GM18861 (cell line): ENCODE measurements around the gene GFRA4.

ENCODE experiments used
- ATAC-seq: cut with Tn5 transposase; IDR thresholded peaks from one replicate; pipeline ENCODE4 v1.9.1; 2021; ENCODE audit not compliant: unreplicated experiment

GFRA4 gene

DNA sequence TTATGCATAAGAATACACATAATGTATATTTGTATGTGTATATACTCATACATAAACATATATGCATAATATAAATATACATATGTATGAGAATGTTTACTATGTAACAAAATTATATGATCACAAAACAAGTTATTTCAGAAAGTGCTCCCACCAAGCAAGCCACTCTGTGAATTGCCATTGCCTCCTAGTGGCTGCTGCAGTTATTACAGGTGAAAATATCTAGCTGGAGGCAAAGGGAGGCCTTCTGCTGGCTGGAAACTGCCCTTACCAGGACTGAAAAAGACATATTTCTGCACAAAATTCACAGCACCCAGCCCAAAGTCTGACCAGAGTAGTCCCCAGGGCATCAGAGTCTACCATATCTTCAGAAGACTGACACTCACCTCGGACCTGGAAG is 33.0 kb upstream of the GFRA4 start:
- ATAC-seq = no peak

DNA sequence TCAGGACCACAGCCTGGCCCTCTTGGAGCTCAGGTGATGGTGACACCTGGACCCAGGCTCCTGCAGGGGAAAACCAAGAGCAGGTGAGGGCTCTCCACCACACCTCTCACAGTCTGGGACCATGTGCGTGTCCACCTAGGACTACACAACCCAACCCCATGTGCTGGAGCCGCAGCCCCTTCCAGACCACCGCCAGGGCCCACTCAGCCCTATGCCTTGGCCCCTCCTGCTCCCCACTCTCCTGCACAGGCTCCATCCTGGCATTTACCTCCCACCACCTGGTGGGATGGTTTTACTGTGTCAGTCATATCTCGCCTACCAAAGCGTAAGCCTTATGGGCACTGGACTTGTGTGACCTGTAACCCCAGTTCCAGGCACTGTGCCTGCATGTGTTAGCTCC is 31.7 kb upstream of the GFRA4 start:
- no peak for ATAC-seq

DNA sequence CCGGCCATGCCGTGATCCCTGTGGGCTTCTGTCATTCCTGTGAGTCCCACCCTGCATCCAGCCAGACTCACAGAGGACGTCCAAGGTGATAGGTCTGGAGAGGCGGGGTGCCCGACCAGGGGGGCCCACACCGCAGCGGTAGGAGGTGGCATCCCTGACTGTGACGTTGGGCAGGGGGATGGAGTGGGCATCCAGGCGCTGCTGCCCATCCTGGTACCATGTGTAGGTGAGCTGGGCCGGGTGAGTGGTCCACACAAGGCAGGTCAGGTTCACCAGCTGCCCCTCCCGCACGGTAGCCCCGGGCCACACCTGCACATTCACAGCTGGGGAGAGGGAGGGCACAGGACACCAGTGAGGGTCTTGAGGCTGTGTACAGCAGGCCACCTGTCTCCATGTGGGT is 30.2 kb upstream of the GFRA4 start:
- no peak for ATAC-seq

DNA sequence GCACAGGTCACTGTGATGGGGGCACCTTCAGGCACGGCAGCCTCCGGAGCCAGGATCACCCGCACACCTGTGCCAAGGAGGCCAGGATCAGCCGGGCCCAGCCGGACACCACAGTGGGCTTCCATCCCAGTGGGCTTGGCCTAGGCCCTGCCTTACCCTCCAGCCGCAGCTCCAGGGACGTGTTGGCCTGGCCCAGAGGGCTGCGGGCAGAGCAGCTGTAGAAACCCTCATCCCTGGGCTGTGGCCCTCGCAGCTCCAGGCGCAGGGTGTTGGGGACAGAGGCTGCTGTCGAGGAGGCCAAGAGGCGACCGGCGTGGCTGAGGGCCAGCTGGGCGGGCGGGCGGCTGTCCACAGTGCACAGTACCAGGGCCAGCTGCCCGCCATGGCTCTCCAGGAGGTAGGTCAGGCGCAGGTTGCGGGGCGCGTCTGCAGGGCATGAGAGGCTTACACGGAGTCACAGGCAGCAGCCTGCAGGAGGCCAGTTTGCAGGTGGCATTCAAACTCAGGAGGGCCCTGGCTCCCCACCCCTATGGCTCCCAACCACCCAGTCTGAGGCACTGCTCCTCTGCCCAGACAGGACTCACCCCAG is 29.6 kb upstream of the GFRA4 start:
- no peak for ATAC-seq

DNA sequence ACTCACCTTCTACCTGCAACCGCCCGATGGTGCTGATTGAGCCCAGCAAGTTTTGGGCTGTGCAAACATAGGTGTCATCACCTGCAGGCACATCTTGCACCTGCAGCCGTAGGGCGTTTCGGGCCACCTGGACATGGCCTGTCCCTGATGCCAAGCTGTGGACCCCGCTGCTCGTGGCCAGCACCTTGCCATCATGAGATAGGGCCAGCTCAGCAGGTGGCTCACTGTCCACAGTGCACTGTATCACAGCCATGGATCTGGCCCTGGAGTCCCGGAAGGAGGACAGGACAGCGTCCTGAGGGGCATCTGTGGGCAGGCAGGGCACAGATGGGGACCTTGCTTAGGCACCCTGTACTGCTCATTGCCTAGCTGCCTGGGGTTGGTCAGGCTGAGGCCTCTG is 28.7 kb upstream of the GFRA4 start:
- no peak for ATAC-seq

DNA sequence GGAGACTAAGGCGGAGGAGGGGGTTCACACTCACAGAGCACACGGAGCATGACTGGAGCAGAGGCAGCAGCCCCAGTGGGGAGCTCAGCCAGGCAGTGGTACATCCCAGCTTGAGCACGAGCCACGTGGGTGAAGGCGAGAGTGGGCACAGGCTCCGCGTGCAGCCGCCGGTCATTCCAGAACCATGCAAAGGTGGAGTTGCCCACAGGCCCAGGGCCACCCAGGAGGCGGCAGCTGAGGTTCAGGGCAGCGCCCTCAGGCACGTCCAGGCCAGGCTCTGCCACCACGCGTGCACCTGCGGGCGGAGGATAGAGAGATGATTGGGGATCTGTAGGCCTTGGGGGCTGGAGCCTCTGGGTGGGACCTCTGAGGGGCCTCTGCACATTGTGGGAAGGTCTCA is 28.1 kb upstream of the GFRA4 start:
- no peak for ATAC-seq

DNA sequence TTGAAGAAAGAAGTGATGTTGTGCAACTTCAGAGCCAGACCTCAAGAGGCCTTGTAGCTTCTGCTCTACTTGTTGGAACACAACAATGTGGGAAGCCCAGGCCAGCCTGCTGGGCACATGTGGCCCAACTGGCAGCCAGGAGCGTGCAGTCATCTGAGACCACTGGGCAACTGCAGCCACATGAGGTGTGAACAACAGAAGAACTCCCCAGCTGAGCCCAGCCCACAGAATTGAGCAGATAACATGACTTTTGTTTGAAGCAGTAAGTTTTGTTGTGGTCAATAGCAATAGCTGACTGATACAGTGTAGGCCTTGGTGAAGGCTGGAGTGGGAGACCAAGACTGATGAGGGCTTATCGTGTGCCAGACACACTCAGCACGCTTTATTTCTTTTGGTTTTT is 27.2 kb upstream of the GFRA4 start:
- ATAC-seq = no peak

DNA sequence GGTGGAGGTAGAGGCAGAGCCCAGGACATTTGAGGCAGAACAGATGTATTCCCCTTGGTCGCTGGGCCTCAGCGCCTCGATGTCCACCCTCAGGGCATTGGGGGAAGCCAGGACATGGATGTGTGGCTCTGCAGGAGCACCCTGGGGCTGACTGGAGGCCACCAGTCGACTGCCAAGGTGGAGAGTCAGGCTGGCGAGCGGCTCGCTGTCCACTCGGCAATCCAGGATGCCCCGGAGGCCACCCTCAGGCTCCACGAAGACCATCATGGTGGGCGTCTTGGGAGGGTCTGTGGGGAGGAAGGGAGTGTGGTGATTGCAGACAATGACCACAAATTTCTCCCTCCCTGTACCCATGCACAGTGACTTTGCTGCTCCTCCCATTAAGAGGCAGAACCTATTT is 26.8 kb upstream of the GFRA4 start:
- no peak for ATAC-seq

DNA sequence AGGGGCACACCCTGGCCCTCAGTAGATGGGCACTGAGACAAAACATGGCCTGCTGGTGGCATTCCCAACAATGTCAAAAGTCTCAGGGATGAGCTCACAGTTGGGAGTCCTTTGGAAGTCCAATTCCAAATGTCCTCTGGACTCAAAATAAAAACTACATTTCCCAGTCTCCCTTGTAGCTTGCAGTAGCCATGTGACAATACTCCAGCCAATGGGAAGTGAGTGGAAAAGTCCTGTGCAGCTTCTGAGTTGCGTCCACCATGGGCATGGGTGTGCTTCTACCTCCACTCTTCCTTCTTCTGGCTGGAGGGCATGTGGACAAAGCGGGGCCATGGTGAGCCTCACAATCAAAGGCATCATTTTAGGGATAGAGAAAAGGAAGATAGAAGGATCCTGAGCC is 24.5 kb upstream of the GFRA4 start:
- ATAC-seq = no peak

DNA sequence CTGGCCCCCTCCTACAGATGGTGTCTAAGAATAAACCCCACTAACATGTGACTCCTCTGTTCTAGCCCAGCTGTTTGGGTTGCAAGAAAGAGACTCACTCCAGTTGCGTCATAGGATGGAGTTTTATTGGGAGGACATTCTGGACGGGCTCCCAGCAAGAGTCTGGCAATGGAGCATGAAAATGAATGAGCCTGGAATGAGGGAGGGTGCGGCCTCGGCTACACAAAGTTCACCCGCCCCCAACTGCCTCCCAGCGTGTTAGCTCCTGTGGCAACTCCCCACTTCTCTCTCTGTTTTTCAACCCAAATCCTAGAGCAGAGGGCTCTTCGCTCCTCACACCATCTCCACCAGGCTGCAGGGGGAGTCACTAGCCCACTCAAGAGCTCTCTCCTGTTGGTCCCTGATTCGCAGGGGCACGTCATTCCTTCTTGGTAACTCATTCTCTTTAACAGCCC is 23.7 kb upstream of the GFRA4 start:
- no peak for ATAC-seq

DNA sequence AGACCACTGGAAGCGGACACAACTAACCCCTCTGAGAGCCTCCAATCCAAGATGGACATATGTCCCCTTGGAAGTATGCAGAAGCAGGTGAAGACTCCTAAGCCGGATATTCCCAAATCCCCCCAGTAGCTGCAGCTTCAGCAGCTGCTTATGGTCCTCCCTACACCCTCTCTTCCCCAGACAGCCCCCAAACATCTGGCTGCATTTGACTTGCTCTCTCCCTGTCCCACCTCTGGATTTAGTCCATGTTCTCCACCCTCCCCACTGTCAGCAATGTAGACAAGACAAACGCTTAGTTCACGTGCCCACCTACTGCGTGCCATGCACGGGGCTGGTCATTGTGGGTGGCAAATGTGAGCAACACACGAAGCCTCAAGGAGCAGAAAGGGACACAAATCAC is 23.2 kb upstream of the GFRA4 start:
- ATAC-seq = no peak

DNA sequence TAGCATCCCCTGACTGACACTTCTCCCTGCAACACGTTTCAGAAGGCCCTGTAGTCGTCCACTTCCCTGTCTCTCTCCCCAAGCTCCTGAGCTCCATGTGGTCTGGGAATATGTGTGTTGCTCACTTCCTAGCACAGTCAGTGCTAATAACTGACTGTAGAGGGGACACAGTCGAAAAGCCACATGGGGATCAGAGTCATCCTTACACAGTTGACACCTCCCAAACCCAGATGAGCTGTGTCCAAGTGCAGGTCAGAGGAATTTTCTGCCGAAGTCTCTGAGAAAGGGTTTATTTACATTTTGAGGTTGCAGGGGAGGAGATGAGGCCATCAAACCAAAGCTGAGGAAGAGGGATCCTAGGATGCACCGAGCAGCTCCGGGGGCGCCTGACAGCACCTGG is 22.1 kb upstream of the GFRA4 start:
- ATAC-seq = no peak

DNA sequence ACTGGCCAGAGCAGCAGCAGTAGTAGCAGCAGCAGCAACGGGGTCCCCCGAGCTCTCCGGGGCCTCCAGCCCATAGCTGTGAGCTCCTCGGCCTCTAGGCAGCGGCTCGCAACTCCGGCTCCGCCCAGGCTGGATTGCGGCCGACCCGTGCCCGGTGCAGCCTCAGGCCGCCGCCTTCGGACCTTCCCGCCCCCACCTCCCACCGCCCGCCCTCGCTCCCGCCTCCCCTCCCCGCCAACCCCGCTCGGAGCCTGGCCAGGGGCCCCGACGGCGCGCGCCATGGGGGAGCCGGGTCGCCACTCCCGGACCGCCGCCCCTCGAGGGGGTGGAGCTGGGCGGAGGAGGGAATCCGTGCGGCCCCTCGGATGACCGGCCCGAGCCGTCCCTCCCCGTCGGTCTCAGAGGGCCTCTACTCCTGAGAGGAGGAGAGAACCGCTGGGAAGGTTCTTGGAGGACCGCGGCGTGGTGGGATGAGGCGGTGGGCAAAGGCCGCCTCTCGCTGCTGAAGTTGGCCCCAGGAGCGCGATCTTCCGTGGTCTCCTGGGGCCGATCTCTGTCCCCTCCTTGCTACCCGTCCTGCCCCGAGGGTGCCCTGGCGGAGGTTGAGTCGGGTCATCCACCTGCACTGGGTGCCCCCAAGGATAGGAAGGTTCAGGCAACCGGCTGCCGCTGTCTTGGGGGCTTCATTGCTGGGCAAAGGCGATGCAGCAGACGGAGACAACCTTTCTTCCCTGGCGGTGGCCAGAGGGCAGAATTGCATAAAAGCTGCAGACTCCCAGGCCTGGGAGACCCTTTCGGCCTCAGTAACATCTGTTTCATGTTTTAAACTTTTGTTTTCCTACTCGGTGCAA is 19.0 kb upstream of the GFRA4 start, which contains the start of gene ADAM33:
Gene ADAM33, minus strand, starts transcription at position 80 of the 851 bp plus-strand sequence. Its CDS starts 6 bp downstream, at position 74.
- ATAC-seq = no peak

DNA sequence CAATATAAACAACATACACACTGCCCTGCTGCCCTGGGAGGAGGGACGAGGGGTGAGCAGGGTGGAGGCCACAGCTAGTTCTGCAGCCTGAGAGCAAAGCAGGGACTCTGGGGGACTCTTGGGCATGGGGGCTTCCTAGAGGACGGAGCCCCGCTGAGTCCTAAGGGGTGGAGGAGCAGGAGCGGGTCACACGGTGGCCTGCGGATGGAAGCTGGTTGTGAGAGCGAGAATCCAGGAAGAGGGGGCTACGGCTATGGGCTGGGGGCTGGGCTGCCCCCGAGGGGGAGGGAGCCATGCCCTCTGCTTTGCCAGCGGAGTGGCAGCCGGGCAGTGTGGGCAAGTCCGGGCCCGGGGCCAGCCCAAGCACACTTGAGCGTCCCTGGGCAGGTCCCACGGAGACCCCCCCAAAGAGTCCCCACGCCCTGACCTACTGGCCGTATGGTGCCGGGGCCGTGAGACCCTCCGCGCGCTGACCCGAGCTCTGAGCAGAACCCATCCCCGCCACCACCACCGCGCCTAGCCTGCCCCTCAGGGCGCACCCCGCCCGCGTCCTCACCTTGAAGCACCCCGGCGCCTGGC is 18.2 kb upstream of the GFRA4 start:
- no peak for ATAC-seq

DNA sequence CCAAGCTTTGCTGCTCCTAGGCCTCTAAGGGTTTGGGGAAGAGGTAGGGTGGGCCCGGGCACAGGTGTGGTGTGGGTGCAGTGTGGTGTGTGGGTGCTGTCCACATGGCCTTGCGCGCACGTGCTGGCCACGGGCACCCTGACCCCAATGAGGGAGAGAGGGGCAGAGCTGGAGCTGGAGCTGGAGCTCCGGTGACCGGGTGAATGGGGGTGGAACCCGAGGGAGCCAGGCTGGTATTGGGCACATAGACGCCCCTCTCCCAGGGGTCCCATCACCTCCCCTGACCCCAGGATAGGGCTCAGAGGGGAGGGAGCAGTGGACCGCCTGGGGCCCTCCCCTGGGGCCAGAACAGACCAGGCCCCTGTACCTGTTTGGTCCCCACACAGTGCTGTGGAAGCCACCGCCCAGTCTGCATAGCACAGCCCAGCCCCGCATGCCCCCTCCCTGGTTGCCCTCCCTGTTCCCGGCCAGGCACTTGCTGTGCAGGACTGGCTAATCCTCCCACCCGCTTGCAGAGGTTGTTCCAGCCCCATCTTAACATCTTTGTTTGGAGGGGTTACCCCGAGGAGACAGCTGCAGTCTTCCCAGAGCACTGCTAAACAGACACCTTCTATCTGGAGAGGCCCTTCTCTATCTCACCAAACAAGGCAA is 17.6 kb upstream of the GFRA4 start:
- ATAC-seq = no peak

DNA sequence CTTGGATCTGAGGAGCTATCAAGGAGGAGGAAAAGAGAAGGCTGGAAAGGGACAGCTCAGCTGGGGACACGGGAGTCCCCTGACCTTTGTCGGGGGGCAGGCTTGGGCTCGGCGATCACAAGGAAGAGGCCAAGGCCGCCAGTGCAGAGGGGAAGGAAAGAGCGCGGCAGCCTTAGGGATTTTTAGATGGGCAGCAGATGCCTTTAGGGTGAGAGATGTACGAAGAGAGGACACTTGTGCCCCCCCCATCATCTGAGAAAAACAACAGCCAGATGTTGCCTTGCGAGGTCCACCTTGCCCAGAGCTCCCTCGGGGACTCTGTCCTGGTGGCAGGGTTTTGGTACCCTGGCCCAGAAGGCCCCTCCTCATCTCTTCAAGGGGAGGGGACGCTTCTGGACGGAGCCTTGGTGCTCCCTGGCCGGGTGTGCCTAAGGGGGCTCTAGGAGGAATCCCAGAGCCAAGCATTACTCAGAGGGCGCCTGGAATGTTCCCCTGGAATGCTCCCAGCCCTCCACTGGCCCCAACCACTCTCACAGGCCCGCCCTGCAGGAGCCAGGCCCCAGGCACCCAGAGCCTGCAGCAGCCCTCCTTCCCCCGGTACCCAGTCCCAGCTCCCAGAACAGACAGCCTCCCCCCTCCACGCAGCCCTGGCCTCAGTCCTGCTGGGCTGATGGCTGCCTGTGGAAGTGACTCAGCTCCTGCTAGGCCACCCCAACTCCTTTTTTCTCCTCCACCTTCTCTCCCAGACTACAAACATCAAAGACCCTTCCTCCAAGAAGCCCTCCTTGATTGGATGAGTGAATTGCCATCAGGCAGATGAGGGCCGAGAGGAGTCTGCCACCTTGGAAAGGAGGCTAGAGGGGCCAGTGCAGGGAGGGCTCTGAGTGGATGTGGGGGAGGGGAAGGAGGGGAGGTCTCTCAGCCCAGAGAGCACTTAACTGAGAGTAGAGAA is 16.8 kb upstream of the GFRA4 start:
- ATAC-seq = no peak

DNA sequence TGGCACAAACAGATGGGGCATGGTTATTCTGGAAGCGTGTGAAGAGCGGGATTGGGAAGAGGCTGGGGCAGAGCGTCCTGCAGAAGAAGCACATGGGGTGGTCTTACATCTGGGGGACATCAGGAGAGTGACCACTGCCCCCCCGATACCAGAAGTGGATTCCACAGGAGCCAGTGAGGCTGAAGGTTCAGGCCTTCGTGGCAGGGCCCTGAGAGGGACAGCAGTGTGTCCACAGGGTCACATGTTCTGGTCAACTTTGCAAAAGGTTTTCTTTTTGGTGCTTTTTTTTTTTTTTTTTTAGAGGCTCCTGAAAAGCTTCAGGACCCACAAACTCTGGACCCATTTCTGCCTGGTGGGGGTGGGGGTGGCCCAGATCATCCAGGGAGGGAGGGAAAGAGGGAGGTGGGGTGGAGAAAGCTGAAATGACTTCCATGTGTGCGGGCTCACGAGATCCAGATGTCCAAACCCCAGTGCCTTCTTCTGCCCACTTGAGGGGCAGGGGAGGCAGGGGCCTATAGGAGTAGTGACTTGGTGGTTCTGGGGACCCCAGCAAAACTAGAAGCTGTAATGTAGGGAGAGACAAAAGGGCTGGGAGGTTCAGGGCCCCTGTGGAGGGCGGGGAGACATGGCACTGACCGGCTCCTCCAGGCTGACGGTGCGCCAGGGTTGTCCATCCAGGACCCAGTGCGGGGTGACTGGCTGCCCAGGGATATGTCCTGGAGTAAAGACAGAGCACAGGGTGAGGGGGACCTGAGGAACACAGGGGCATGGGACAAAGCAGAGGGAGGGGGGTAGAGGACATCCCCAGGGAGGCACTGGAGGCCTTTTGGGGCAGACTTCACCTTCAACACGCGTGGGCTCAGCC is 15.9 kb upstream of the GFRA4 start:
- ATAC-seq = no peak

DNA sequence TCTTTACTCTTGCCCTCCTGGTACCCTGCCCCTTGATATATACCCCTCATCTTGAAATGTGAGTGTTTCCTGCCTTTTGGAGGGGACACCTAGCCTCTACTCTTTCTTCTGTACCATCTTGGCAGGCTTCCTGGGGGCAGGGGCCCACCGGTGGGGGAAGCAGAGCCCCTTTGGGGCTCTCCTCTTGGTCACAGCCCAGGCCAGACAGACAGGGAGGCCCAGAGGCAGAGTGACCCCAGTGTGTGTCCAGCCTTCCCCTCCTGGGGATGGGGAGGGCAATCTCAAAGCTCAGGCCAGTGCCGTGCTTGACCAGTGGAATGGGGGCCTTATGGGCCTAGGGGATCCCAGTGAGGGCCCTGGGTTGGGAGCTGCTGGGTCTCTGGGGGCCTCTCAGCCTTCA is 15.0 kb upstream of the GFRA4 start:
- ATAC-seq = no peak

DNA sequence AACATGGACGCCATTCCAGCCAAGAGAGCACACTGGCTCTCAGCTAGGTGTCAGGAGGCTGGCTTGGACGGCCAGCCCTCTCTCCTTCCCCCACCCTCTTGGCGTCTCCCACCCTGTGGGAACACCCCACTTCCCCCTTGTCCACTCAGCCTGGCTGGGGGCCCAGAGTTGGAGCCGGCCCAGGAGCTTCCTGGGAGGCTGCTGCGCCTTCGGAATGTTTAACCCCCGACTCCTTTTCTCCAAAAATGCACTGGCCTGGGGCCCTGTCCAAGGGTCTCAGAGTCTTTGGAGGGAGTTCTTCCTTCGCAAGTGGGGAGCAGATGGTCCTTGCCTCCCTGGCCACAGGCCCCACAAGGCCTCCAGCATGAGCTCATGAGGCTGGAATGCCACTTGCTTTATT is 14.5 kb upstream of the GFRA4 start:
- no peak for ATAC-seq
